ENCODE measurements around the gene TEX11. TPM values are rescaled to one million over a fixed set of nuclear protein-coding genes. Genes with fewer than 3 reads are reported as not detected.

Gene TEX11
- total and polyA plus RNA-seq, 2 of the 13 experiments (the other 11 are each of a cell fraction or from before 2014, with no cell fraction given) = not detected

GRCh38 chrX:70613295-70613694, 295.2 kb downstream of the TEX11 start:
- Histone ChIP-seq H3K27me3 (ENCODE audit: control insufficient read depth in 1 of 2, insufficient read depth in 2 of 2, low read length in 2 of 2) (no peaks in the 10 kb centered on the region), H3K4me2 (ENCODE audit: low read depth, low read length) (no peak overlapping the region), H3K79me2 (ENCODE audit: insufficient read depth, low read length) (no peaks in the 10 kb centered on the region), H3K9ac (ENCODE audit: insufficient read depth, low read depth, low read length) (no peak overlapping the region), H3K4me3 (replicated peaks in 1 of 3; ENCODE audit: insufficient read depth in 1 of 3, low read depth in 2 of 3, low read length in 3 of 3) (no peak overlapping the region), H2AFZ (ENCODE audit: low read length) (no peak overlapping the region), H3K9me3 (ENCODE audit: low read length) (no peaks in the 10 kb centered on the region), H4K20me1 (ENCODE audit: insufficient read depth, low read length) (no peaks in the 10 kb centered on the region), H3K27ac (ENCODE audit: extremely low read length, insufficient read depth, low read length) (no peak overlapping the region), H3K36me3 (replicated peaks in 1 of 2; ENCODE audit: control insufficient read depth in 1 of 2, insufficient read depth in 2 of 2, low read length in 2 of 2) (no peaks in the 10 kb centered on the region), H3K4me1 (ENCODE audit: insufficient read depth, low read length) (no peaks in the 10 kb centered on the region)
- intact Hi-C loops (cut with micrococcal nuclease; ENCODE audit: unreplicated experiment) (no loop called here), in situ Hi-C loops (cut with HindIII; ENCODE audit: extremely low pct_ligation_motif_present, low pct_unique_long_range_greater_than_20kb) (no loop called here)
- TF ChIP-seq ATF7 (IDR thresholded peaks at IDR 0.05) (no peak), ATF7 (CRISPR knock-in tag; IDR thresholded peaks at IDR 0.05) (no peak), HNF4A (CRISPR knock-in tag; IDR thresholded peaks at IDR 0.05) (peak; percentile 25; the same call in 1 of the 2 replicates)
- FAIRE-seq (no peak), DNase-seq (ENCODE audit: low spot score) (no peak), ATAC-seq (no peak; the same call in 2 of the 3 replicates)
- no TSS peak for BruUV-seq (replicated peaks)
- WGBS (ENCODE audit: low lambda C conversion rate) = 0% methylated on average over 1 of the region's 5 CpGs
- CTCF ChIA-PET (ENCODE audit: low intra/inter-chr PET ratio, low total read pairs) = no interaction called here
- POLR2A ChIA-PET = no interaction called here

GRCh38 chrX:70605352-70605751, 303.2 kb downstream of the TEX11 start:
- Histone ChIP-seq H3K27me3 (ENCODE audit: control insufficient read depth in 1 of 2, insufficient read depth in 2 of 2, low read length in 2 of 2) (no peaks in the 10 kb centered on the region), H4K20me1 (ENCODE audit: insufficient read depth, low read length) (no peaks in the 10 kb centered on the region), H3K9me3 (ENCODE audit: low read length) (no peaks in the 10 kb centered on the region), H3K9ac (ENCODE audit: insufficient read depth, low read depth, low read length) (no peak overlapping the region), H3K4me3 (replicated peaks in 1 of 3; ENCODE audit: insufficient read depth in 1 of 3, low read depth in 2 of 3, low read length in 3 of 3) (no peak overlapping the region), H3K4me1 (ENCODE audit: insufficient read depth, low read length) (no peaks in the 10 kb centered on the region), H3K4me2 (ENCODE audit: low read depth, low read length) (no peak overlapping the region), H3K36me3 (replicated peaks in 1 of 2; ENCODE audit: control insufficient read depth in 1 of 2, insufficient read depth in 2 of 2, low read length in 2 of 2) (no peaks in the 10 kb centered on the region), H2AFZ (ENCODE audit: low read length) (no peak overlapping the region), H3K27ac (ENCODE audit: extremely low read length, insufficient read depth, low read length) (no peak overlapping the region), H3K79me2 (ENCODE audit: insufficient read depth, low read length) (no peaks in the 10 kb centered on the region)
- DNase-seq (ENCODE audit: low spot score) (no peak), FAIRE-seq (no peak), ATAC-seq (no peak)
- ChIA-PET CTCF (ENCODE audit: low intra/inter-chr PET ratio, low total read pairs) (no interaction called here), POLR2A (no interaction called here)
- in situ Hi-C loops (cut with HindIII; ENCODE audit: extremely low pct_ligation_motif_present, low pct_unique_long_range_greater_than_20kb) = no loop called here
- intact Hi-C loops (cut with micrococcal nuclease; ENCODE audit: unreplicated experiment) = no loop called here
- TF ChIP-seq FOXO1 (CRISPR knock-in tag; IDR thresholded peaks at IDR 0.05) (no peak), ZNF672 (CRISPR knock-in tag; IDR thresholded peaks at IDR 0.05) (no peak), ATF2 (CRISPR knock-in tag; IDR thresholded peaks at IDR 0.05) (no peak), ZNF331 (CRISPR knock-in tag; IDR thresholded peaks at IDR 0.05) (no peak), MXI1 (IDR thresholded peaks at IDR 0.05; ENCODE audit: borderline replicate concordance, low read depth, low read length) (no peak), NFE2L1 (CRISPR knock-in tag; IDR thresholded peaks at IDR 0.05; ENCODE audit: borderline replicate concordance) (no peak), TGIF2 (CRISPR knock-in tag; IDR thresholded peaks at IDR 0.05) (no peak), ARHGAP35 (CRISPR knock-in tag; IDR thresholded peaks at IDR 0.05; ENCODE audit: borderline replicate concordance) (no peak), ZBTB20 (CRISPR knock-in tag; IDR thresholded peaks at IDR 0.05; ENCODE audit: borderline replicate concordance, low read depth) (no peak), MTA1 (CRISPR knock-in tag; IDR thresholded peaks at IDR 0.05; ENCODE audit: borderline replicate concordance) (no peak)
- no TSS peak for BruUV-seq (replicated peaks)
- WGBS (ENCODE audit: low lambda C conversion rate) = 0% methylated on average over 1 of the region's 1 CpG
